ENCODE measurements around the gene ADGRB2. TPM values are rescaled to one million over a fixed set of nuclear protein-coding genes. Genes with fewer than 3 reads are reported as not detected.
"Not testable (repeated sequence)": the region's sequence is repeated elsewhere in the genome, so short reads cannot be mapped to it uniquely, and the experiment has no call there.

Gene ADGRB2
- total RNA-seq, 1 experiment from 2014 or later = 49.5 TPM

DNA sequence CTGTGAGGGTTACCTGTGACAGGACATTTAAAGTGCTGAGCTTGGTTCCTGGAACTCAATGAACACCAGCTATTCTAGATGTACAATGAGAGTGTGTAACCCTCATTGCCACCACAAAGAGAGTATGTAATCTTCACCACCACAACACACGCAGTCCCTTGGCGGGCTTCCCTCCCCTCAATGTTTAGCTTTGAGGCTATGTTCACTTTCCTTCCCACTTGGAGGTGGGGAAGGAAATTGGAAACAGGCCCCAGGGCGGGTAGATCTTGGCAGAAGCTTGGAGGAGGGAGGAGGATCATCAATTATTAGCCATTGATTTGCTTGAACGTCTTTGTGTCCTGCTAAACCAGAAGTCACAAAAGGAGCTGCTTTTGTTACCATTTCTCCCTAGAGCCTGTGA, 52.1 kb downstream of the ADGRB2 start:
- no peak for DNase-seq (ENCODE audit: low spot score)
- in situ Hi-C loops (cut with HindIII; ENCODE audit: low sequenced_read_pairs) = no loop called here

DNA sequence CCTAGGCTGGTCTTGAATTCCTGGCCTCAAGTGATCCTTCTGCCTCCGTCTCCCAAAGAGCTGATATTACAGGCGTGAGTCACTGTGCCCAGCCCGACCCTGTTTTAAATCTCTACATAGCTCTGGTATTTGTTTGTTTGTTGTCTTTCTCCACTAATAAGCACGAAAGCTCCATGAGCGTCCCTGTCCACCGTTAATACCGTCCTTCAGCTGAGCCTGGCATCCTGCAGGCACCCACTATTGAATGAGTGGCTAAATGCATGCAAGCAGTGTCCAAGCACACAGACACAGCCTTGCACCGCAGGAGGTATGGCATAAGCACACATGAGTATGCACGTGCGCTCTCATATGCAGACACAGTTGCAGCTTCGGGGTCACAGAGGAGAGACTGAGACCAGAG, 55.8 kb downstream of the ADGRB2 start:
- no peak for DNase-seq (ENCODE audit: low spot score)
- in situ Hi-C loops (cut with HindIII; ENCODE audit: low sequenced_read_pairs) = no loop called here

DNA sequence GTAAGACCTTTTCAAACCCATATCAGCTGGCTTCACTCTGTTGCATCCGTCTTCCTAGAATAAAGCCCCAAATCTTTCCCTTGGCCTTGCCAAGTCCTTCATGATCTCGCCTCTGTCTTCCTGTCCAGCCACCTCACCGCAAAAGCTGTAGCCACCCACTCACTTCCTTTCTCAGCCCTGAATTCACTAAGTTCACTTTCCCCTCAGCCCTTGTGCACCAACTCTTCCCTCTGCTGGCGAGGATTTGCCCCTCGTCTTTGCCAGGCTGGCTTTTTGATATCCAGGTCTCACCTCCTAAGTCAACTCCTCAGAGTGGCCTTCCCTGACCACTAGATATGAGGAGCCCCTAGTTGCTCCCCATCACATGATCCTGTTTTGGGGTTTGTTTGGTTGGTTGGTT, 56.4 kb downstream of the ADGRB2 start:
- no peak for DNase-seq (ENCODE audit: low spot score)
- in situ Hi-C loops (cut with HindIII; ENCODE audit: low sequenced_read_pairs) = no loop called here

DNA sequence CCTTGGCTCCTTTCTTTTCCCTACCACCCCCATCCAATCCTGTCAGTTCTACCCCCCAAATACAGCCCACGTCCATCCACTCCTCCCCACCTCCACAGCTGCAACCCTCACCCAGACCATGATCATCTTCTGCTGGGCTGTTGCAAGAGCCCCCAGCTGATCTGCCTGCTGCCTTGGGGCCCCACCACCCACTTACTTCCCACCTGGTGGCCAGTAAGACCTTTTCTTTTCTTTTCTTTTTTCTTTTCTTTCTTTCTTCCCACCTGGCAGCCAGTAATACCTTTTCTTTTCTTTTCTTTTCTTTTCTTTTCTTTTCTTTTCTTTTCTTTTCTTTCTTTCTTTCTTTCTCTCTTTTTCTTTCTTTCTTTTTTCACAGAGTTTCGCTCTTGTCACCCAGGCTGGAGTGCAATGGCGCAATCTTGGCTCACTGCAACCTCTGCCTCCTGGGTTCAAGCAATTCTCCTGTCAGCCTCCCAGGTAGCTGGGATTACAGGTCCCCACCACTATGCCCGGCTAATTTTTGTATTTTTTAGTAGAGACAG, 57.0 kb downstream of the ADGRB2 start:
- DNase-seq (ENCODE audit: low spot score); in situ Hi-C loops (cut with HindIII; ENCODE audit: low sequenced_read_pairs): not testable (repeated sequence)

DNA sequence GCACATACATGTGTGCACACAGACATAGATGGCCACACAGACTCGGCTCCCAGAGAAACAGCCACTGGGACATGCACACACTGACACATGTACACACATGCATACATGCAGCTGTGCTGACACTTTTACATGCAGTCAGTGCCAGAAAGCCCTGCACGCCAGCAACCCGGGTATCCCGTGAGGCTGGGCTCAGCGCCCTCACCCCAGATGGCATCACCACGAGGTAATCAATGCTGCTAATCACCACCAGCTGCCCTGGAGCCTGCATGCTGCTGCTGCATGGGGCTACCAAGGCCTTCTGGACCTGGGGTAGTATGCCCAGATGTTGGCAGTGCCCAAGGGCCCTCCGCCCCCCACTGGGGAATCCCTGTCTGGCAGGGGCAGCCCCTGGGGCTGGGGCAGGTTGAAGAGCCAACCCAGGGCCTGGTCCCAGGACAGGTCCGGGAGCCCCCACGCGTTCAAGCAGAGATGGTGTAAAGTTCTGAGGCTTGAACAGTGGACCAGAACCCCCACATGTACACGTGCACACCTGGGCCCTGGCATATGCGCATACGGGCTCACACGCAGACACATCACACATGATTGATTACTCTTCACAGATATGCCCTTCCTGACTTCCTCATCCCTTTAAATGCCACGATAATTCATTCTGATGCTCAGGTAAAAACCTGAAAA, 57.6 kb downstream of the ADGRB2 start:
- DNase-seq (ENCODE audit: low spot score) = no peak
- in situ Hi-C loops (cut with HindIII; ENCODE audit: low sequenced_read_pairs) = no loop called here

DNA sequence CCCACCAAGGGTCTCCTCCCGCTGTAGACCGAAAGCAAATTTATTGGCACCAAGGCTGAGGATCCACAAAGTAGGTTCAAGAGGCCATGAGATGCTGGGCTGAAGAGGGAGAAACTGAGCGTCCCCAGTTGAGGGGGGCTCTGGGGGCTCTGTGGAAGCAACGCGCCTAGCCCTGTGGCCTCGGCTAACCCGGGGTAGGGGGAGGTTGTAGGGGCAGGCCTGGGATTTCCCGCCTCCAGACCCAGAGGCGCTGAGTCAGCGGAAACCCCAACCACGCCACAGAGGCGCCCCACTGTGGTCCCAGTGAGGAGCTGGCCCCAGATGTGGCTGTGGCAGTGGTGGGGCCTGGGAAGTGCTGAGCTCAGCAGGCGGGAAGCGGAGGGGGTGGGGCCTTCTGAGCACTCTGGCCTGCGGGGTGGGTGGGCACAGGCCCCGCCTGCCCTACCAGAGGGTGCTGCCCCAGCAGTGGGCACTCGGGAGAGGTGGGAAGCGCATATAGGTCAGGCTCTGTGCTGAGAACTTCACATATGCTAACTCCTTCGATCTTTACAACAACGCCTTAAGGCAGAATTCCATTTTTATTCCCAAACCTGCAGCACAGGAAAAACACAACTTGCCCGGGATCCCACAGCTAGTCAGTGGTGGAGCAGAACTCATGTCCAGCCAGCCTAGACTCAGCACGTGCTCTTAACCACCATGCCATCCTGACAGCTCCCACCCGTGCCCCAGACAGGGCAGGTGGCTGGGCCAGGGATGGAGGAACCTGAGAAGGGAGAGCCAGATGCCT, 58.9 kb downstream of the ADGRB2 start:
- DNase-seq (ENCODE audit: low spot score) = no peak
- in situ Hi-C loops (cut with HindIII; ENCODE audit: low sequenced_read_pairs) = no loop called here

DNA sequence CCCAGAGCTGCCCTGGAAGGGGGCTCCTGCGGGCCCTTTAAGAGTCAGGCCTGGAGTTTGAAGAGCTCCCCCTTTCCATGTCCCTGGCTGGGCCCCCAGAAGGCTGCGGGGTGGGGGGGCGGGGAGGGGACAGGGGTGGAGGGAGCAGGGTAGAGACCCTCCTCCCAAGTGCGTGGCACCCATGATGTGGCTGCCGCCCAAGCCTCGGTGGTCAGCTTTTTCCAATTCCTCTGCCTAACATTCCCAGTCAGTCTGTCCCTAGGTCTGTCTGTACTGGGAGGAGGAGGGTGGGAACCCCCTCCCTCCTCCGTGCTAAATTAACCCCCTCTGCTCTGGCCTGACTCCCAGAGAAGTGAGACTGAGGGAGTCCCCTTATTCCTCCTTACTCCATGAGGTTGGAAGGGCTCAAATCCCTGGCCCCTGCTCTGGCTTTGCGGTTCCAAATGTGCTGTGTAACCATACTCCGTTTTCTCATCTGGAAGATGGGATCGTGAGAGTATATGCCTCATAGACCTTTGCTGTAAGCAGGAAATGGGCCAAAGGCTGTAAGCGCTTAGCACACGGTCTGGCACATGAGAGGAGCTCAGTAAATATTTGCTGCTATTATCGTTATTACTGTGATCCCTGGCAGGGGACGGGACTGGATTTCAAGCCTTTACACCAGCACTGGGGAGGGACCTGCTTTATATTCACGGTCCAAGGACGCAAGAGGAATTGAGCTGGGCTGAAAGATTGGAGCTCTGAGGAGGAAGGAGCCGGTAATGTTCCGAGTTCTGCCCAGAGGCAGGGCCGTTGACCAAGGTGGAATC, 59.7 kb downstream of the ADGRB2 start:
- in situ Hi-C loops (cut with HindIII; ENCODE audit: low sequenced_read_pairs) = no loop called here
- DNase-seq (ENCODE audit: low spot score) = no peak

DNA sequence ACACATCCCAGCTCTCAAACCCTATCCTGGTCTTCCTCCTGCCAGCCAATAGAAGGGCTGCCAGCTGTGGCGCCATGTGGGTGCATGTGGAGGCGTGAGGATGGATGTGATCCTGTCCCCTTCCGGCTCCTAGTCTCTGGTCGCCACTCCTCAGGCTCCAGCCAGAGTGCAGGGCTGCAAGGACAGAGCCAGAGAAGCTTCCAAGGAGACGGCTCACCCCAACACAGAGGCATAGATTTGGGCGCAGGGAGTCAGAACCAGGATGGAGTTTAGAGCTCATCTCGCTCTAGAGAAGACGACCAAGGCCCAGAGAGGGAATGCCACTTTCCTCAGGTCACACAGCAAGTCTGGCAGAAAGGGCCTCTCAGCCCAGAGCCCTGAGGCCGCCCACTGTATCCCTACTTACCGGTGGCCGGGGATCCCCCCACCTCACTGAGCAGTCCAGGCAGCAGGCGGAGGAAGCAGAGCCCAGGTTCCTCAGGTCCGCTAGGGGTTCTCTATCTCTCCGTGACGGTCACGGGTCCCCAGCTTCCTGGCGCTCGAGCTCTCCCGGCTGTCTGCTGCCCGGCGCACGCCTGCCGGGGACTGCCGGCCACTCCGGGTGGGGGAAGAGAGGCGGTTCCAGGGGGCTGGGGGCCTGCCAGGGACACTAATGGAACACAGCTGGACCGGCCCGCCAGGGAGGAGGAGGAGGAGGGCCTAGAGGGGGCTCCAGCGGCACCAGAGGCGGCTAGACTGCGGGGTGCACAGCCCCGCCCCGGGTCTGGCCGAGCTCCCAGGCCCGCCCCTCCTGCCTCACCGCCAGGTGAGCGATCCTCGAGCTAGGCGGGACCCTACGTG, 60.5 kb downstream of the ADGRB2 start, which contains the start of gene COL16A1:
COL16A1 (minus strand) TSS at position 587 of the 840 bp plus-strand sequence. CDS start 1,824 bp downstream, outside the sequence.
- in situ Hi-C loops (cut with HindIII; ENCODE audit: low sequenced_read_pairs) = no loop called here

DNA sequence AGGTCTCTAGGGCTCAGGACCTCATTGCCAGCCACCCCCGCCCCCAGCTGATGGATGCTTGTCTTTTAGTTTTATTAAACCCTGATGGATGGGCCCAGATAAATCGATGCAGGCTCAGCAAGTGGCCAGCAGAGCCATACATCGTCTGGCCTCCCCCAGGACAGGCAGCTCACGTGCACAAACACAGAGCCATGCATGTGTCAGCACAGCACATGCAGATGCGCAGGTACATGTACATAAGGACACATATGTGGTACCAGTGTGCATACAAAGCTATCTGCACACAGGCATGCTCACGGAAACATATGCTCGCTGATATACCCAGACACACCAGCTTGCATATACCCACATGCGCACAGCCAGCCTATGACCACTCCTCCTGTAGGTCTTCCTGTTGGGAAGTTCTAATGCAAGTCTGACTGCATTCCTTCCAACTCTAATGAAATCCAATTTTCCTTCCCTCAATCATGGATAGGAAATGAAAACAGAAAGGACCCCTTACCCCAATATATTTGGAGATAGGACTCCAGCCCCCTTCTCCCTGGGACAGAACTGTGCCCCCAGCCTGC, 61.2 kb downstream of the ADGRB2 start:
- in situ Hi-C loops (cut with HindIII; ENCODE audit: low sequenced_read_pairs) = no loop called here
- no peak for DNase-seq (ENCODE audit: low spot score)

More for the DNA sequence above, 60.5 kb downstream of the ADGRB2 start, which contains the start of gene COL16A1:
- DNase-seq (ENCODE audit: low spot score) = no peak

DNA sequence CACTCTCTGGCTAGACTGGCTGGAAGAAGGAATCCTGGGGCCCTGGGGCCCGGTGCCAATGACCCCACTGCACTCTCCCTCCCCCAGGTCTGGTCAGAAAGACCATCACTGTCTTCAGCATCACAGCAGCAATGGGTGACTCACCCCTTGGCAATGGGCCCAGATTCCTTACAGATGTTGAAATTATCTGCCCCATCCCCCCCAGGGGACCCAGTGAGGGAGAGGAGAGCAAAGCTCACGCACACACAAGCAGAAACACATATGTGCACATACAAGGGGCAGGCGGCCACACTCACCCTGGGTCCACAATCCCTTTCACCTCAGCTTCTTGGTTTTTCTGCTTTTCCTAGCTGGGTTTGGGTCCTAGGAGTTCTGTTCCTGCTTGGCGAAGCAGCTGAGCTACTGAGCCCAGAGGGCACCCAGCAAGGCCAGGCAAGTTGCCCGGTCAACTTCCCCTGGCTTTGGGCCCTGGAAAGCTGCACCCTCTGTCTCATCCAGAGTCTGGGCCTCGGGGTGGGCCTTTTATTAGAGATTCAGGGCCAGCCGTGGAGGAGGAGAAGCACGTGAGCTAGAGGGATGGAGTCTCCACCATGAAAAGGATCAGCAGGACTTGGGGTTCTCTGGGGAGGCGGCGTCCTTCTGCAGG, 62.9 kb downstream of the ADGRB2 start:
- in situ Hi-C loops (cut with HindIII; ENCODE audit: low sequenced_read_pairs) = no loop called here
- peak; percentile 40 for DNase-seq (ENCODE audit: low spot score)

DNA sequence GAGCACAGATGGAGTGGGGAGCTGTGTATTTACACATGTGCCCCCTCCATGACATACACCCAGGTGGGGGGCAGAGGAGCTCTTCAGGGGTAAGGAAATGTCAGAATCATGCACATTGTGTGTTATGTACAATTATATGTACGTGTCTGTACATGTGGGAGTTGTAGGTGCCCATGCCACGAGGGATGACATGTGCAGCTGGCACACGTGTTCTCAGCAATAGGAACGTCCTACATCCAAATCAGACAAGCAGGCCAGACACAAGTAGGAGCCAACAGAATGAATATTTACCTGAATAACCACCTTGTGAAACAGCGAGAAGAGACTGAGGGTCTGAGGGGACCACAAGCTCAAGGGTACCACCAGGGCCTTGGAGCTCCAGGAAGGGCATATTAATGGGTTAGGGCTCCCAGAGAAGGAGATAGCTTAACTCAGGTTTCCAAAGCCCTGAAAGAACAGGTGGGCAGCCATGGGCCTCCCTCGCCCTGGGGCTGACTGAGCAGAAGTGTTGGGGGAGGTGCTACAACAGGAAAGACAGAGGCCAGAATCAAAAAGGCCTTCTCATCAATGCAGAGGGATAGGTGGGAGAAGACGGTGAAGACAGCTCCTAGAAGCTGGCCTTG, 63.6 kb downstream of the ADGRB2 start:
- DNase-seq (ENCODE audit: low spot score) = no peak
- in situ Hi-C loops (cut with HindIII; ENCODE audit: low sequenced_read_pairs) = no loop called here

DNA sequence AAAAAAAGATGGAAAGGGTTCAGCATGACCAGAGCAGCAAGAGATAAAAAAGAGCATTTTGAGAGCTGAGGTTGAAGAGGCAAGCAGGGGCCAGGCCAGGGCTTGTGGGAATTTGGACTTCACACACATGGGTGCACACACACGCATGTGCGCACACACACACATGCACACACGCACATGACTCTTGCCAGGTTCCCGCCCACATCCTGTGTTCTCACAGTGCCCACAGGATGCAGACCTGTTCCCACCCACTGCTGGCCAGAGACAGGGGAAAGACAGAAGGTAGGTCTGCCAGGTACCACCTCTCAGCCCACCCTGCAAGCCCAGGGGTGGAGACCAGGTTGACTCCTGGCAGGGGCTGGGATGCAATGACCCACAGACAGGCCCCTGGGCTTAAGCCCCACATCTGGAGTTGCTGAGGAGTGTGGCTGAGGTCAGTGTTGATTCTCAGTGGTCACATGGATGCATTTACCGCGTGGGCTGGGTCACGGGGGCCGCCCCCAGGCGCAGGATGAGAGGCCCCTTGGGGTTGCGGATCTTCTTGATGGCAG, 64.7 kb downstream of the ADGRB2 start:
- DNase-seq (ENCODE audit: low spot score) = no peak
- in situ Hi-C loops (cut with HindIII; ENCODE audit: low sequenced_read_pairs) = no loop called here

DNA sequence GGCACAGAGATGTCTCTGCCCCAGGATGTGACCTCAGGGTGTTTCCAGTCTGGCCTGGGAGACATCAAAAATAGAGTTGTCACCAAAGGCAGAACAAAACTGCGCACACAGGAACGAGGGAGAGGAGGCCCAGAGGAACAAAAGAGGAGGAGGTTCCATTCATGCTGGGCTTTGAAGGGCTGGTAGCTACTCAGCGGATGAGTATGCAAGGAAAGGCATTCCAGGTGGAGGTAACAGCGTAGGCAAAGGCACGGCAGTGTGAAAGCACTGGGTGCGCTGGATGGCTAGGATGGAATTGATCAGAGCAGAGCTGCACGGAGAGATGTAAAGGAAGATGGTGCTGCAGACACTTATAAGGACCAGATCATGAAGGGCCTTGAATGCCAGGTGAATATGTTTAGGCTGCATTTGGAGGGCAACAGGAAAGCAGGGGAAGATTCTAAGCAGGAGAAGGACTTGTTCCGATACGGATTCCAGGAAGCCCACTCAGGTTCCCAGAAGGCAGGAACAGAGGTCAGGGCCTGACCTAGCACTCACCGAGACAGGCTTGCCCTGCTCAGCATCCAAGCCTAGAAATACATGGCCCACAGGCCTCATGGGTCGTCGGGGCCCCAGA, 66.7 kb downstream of the ADGRB2 start:
- in situ Hi-C loops (cut with HindIII; ENCODE audit: low sequenced_read_pairs) = no loop called here
- DNase-seq (ENCODE audit: low spot score) = no peak

DNA sequence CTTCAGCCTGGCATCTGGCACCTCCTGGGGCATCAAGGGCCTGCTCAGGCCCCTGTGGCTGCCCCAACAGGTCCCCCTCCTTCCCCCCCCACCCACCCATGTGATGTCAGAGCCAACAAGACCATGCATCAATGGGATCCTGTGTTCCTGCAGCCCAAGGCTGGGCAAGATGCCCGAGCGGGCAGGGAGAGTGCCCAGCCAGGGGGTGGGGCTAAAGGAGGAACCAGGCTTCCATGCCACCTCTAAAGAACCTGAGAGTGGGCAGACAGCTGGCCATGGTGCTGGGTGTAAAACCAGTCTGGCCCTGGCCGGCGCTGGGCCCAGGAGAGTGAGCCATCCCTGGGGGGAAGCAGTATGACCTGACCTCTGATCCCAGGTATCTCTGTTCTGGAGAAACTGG, 67.9 kb downstream of the ADGRB2 start:
- no peak for DNase-seq (ENCODE audit: low spot score)
- in situ Hi-C loops (cut with HindIII; ENCODE audit: low sequenced_read_pairs) = no loop called here

DNA sequence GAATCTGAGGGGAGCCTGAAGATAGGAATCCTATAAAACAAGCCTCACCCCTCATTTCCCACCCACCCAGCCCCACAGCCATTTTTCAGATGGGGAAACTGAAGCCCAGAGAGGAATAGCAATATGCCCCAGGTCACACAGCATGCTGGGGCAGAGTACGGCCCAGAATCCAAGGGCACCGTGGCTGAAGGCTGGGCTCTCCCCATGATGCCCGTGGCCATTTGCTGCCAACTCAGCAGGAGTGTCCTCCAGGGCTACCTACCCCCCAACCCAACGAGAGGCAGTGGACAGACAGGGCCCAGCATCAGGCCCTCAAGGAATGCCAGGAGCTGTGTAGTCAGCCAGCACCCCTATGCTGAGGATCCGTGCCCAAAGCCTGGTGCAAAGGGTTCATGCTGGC, 68.8 kb downstream of the ADGRB2 start:
- in situ Hi-C loops (cut with HindIII; ENCODE audit: low sequenced_read_pairs) = no loop called here
- no peak for DNase-seq (ENCODE audit: low spot score)

DNA sequence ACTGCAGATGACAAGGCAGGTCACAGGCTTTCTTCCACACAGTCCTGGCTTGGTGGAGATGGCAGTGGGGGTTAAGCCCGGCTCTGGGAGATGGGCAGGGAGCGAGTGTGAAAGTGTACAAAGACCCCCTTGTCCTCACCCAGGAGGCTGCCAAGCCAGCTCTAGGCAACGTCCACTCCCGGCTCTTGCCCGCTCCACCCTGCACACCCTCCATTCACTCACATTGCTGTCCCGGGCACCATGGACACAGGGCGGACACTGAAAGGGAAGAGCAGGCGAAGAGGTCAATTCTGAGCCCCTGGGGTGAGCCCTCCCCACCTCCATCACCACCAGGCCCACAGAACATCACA, 69.2 kb downstream of the ADGRB2 start:
- in situ Hi-C loops (cut with HindIII; ENCODE audit: low sequenced_read_pairs) = no loop called here

More for the DNA sequence above, 69.2 kb downstream of the ADGRB2 start:
- peak; percentile 42 for DNase-seq (ENCODE audit: low spot score)

Data from G401 (cell line).